H9 (cell line): ENCODE measurements around the gene SCUBE3. TPM values are rescaled to one million over a fixed set of nuclear protein-coding genes. Genes with fewer than 3 reads are reported as not detected.

Experiments
- DNase-seq: peaks from one replicate; pipeline ENCODE4 v3.0.0-alpha.2; 2017
- H2AFZ ChIP-seq: one replicate; pipeline ENCODE4 v1.6.1; 2013; ENCODE audit warnings: mild to moderate bottlenecking, low read length, control low read depth, moderate library complexity
- H2AK5ac ChIP-seq: 2 replicates; pipeline ENCODE4 v1.6.1; 2013; ENCODE audit warnings: low read length, control low read depth, mixed read lengths; ENCODE audit not compliant: insufficient read length
- H2BK120ac ChIP-seq: one replicate; pipeline ENCODE4 v1.6.1; 2013; ENCODE audit warnings: low read depth, mild to moderate bottlenecking, low read length, control low read depth, inconsistent platforms; ENCODE audit not compliant: poor library complexity, severe bottlenecking
- H2BK12ac ChIP-seq: 2 replicates; pipeline ENCODE4 v1.6.1; 2013; ENCODE audit warnings: low read length, control low read depth, mixed read lengths, low read depth; ENCODE audit not compliant: insufficient read length
- H2BK15ac ChIP-seq: 2 replicates; pipeline ENCODE4 v1.6.1; 2013; ENCODE audit warnings: low read depth, low read length, control low read depth
- H2BK20ac ChIP-seq: one replicate; pipeline ENCODE4 v1.6.1; 2013; ENCODE audit warnings: low read depth, mild to moderate bottlenecking, low read length, control low read depth, inconsistent platforms; ENCODE audit not compliant: poor library complexity, severe bottlenecking
- H2BK5ac ChIP-seq: 2 replicates; pipeline ENCODE4 v1.6.1; 2013; ENCODE audit warnings: low read length, control low read depth, mixed read lengths; ENCODE audit not compliant: insufficient read length
- H3K14ac ChIP-seq: 2 replicates; pipeline ENCODE4 v1.6.1; 2013; ENCODE audit warnings: low read length, control low read depth; ENCODE audit not compliant: insufficient read depth
- H3K18ac ChIP-seq: 2 replicates; pipeline ENCODE4 v1.6.1; 2013; ENCODE audit warnings: low read depth, mild to moderate bottlenecking, mixed read lengths, low read length, control low read depth; ENCODE audit not compliant: insufficient read length
- H3K23ac ChIP-seq: 2 replicates; pipeline ENCODE4 v1.6.1; 2013; ENCODE audit warnings: low read length, control low read depth, mixed read lengths, low read depth; ENCODE audit not compliant: insufficient read length
- H3K23me2 ChIP-seq: 2 replicates; pipeline ENCODE4 v1.6.1; 2013; ENCODE audit warnings: low read depth, mild to moderate bottlenecking, mixed read lengths, low read length, control low read depth; ENCODE audit not compliant: insufficient read length, poor library complexity, severe bottlenecking
- H3K27ac ChIP-seq: 2 replicates; pipeline ENCODE4 v1.5.1; 2013; ENCODE audit warnings: low read length, control low read depth, mixed read lengths, low read depth; ENCODE audit not compliant: insufficient read length
- H3K27me3 ChIP-seq: 2 replicates; pipeline ENCODE4 v1.6.1; 2013; ENCODE audit warnings: low read length, control low read depth, inconsistent platforms; ENCODE audit not compliant: insufficient read depth
- H3K4ac ChIP-seq: 2 replicates; pipeline ENCODE4 v1.6.1; 2013; ENCODE audit warnings: low read depth, mild to moderate bottlenecking, control low read depth, inconsistent platforms, low read length, moderate library complexity
- H3K4me1 ChIP-seq: 2 replicates; pipeline ENCODE4 v1.6.1; 2013; ENCODE audit warnings: low read length, control low read depth, inconsistent platforms; ENCODE audit not compliant: insufficient read depth
- H3K4me2 ChIP-seq: 2 replicates; pipeline ENCODE4 v1.6.1; 2013; ENCODE audit warnings: low read length, control low read depth, mixed read lengths; ENCODE audit not compliant: insufficient read length, insufficient read depth
- H3K56ac ChIP-seq: 2 replicates; pipeline ENCODE4 v1.6.1; 2013; ENCODE audit warnings: low read depth, mild to moderate bottlenecking, mixed read lengths, low read length, control low read depth; ENCODE audit not compliant: insufficient read length
- H3K79me1 ChIP-seq: 2 replicates; pipeline ENCODE4 v1.6.1; 2013; ENCODE audit warnings: low read depth, mild to moderate bottlenecking, moderate library complexity, low read length, control low read depth, inconsistent platforms; ENCODE audit not compliant: insufficient read depth, poor library complexity, severe bottlenecking
- H3K79me2 ChIP-seq: 2 replicates; pipeline ENCODE4 v1.6.1; 2013; ENCODE audit warnings: low read length, control low read depth, inconsistent platforms; ENCODE audit not compliant: insufficient read depth
- H3K9ac ChIP-seq: 2 replicates; pipeline ENCODE4 v1.6.1; 2013; ENCODE audit warnings: low read length, control low read depth, mixed read lengths; ENCODE audit not compliant: insufficient read length; ENCODE audit errors: extremely low read depth
- H3K9me3 ChIP-seq: one replicate; pipeline ENCODE4 v1.6.1; 2013; ENCODE audit warnings: low read depth, low read length, inconsistent platforms; ENCODE audit not compliant: control insufficient read depth
- H3T11ph ChIP-seq: one replicate; pipeline ENCODE4 v1.6.1; 2013; ENCODE audit warnings: mild to moderate bottlenecking, low read length, control low read depth, inconsistent platforms
- H4K20me1 ChIP-seq: one replicate; pipeline ENCODE4 v1.6.1; 2013; ENCODE audit not compliant: control insufficient read depth, insufficient read length, insufficient read depth
- H4K5ac ChIP-seq: 2 replicates; pipeline ENCODE4 v1.6.1; 2013; ENCODE audit warnings: low read depth, mild to moderate bottlenecking, mixed read lengths, low read length, control low read depth; ENCODE audit not compliant: insufficient read length
- H4K8ac ChIP-seq: replicated peaks from 2 replicates; pipeline ENCODE4 v1.6.1; 2013; ENCODE audit warnings: low read length, control low read depth, mixed read lengths, low read depth; ENCODE audit not compliant: insufficient read length
- H4K91ac ChIP-seq: 2 replicates; pipeline ENCODE4 v1.6.1; 2013; ENCODE audit warnings: low read depth, mild to moderate bottlenecking, moderate library complexity, mixed read lengths, low read length, control low read depth; ENCODE audit not compliant: insufficient read length
- H3K27ac Mint-ChIP-seq, 3 experiments: 2 replicates in 2 of 3; 3 replicates in 1 of 3; pipeline ENCODE4 v1.8.0; 2020 to 2021; ENCODE audit warnings: mixed read lengths in 3 of 3, mild to moderate bottlenecking in 1 of 3, moderate library complexity in 1 of 3
- H3K27me3 Mint-ChIP-seq: 2 replicates; pipeline ENCODE4 v1.8.0; 2021; ENCODE audit warnings: low read depth, mild to moderate bottlenecking, moderate library complexity, mixed read lengths
- H3K36me3 Mint-ChIP-seq, 3 experiments: 2 replicates in 2 of 3; 3 replicates in 1 of 3; pipeline ENCODE4 v1.8.0; 2020 to 2021; ENCODE audit warnings: low read depth in 3 of 3, mixed read lengths in 3 of 3; ENCODE audit not compliant: insufficient read depth in 1 of 3
- H3K4me1 Mint-ChIP-seq, 2 experiments: 2 replicates each; pipeline ENCODE4 v1.8.0; 2020; ENCODE audit warnings: mixed read lengths in 2 of 2
- H3K4me3 Mint-ChIP-seq, 2 experiments: 2 replicates in 1 of 2; 3 replicates in 1 of 2; pipeline ENCODE4 v1.8.0; 2020 to 2021; ENCODE audit warnings: mild to moderate bottlenecking in 2 of 2, mixed read lengths in 2 of 2, moderate library complexity in 1 of 2
- H3K9me3 Mint-ChIP-seq, 2 experiments: 2 replicates in 1 of 2; 3 replicates in 1 of 2; pipeline ENCODE4 v1.8.0; 2020; ENCODE audit warnings: mild to moderate bottlenecking in 2 of 2, mixed read lengths in 2 of 2, moderate library complexity in 1 of 2
- CTCF ChIP-seq: fragments of 200-600 bp; sonication (generic); conservative IDR thresholded peaks from 3 replicates; pipeline ENCODE4 v1.8.0; 2021; ENCODE audit warnings: antibody characterized with exemption, mild to moderate bottlenecking
- WGBS: extraction: QIAGEN DNeasy Blood & Tissue Kit; methylation state at CpG from one replicate; pipeline ENCODE4 v1.1.7; 2013; ENCODE audit warnings: missing lambda C conversion rate, low lambda C conversion rate, mixed read lengths; ENCODE audit not compliant: insufficient read length; ENCODE audit errors: extremely low coverage; 5-methylcytosine and 5-hydroxymethylcytosine counted together
- total RNA-seq: library from RNA; stranded (reverse); gene quantifications from 2 replicates; pipeline ENCODE4 v1.2.1, GENCODE V29; 2021

SCUBE3 gene
- total RNA-seq, 1 experiment from 2014 or later, result 2.7 TPM

- H2BK20ac ChIP-seq, result no peak overlapping the region
- peaks cover 19 to 22% of the 10 kb centered on the region in 2 experiments for H3K4me1 Mint-ChIP-seq
- no peak overlapping the region for H3K27ac ChIP-seq
- no CpG with 5 or more reads among the region's 3 CpGs for WGBS
- peaks cover 0 to 4% (median 0%) of the 10 kb centered on the region in 3 experiments; a peak in 5 of 7 replicates for H3K36me3 Mint-ChIP-seq
- no peaks in the 10 kb centered on the region for H3K9me3 ChIP-seq
- no peak overlapping the region for H3K14ac ChIP-seq
- DNase-seq, result no peak
- no peaks in the 10 kb centered on the region; the same call in 1 of the 2 replicates for H3K4me1 ChIP-seq
- H2BK120ac ChIP-seq, result no peak overlapping the region
- H3K79me2 ChIP-seq, result no peaks in the 10 kb centered on the region
- no peaks in the 10 kb centered on the region for H3K27me3 ChIP-seq
- H2AK5ac ChIP-seq, result no peak overlapping the region
- no peak overlapping the region for H4K8ac ChIP-seq
- H2AFZ ChIP-seq, result no peak overlapping the region
- H3K23me2 ChIP-seq, result no peaks in the 10 kb centered on the region
- no peak overlapping the region for H3K4ac ChIP-seq
- no peaks in the 10 kb centered on the region for H3K9me3 Mint-ChIP-seq
- H3K27ac Mint-ChIP-seq, result no peak overlapping the region
- H3K23ac ChIP-seq, result no peak overlapping the region
- no peak overlapping the region for H3K18ac ChIP-seq
- no peak overlapping the region for H3K9ac ChIP-seq
- H4K5ac ChIP-seq, result no peak overlapping the region
- no peak overlapping the region for H2BK12ac ChIP-seq
- no peaks in the 10 kb centered on the region; the same call in 1 of the 2 replicates for H3K27me3 Mint-ChIP-seq
- H2BK15ac ChIP-seq, result no peak overlapping the region
- TF ChIP-seq CTCF, result no peak
- H3T11ph ChIP-seq, result no peak overlapping the region
- no peak overlapping the region for H2BK5ac ChIP-seq
- H3K4me2 ChIP-seq, result no peak overlapping the region
- no peaks in the 10 kb centered on the region for H4K20me1 ChIP-seq
- no peak overlapping the region for H3K56ac ChIP-seq
- H3K79me1 ChIP-seq, result no peaks in the 10 kb centered on the region
- H4K91ac ChIP-seq, result no peak overlapping the region
- no peak overlapping the region for H3K4me3 Mint-ChIP-seq
Measured at GRCh38 chr6:35248300-35248699, 34.5 kb downstream of the SCUBE3 start.
